Skin epidermis (tissue), 12 donors: ENCODE measurements around the gene BACH2.
"Not testable (repeated sequence)": the region's sequence is repeated elsewhere in the genome, so short reads cannot be mapped to it uniquely, and the experiment has no call there.

ENCODE experiments used
- H3K27ac ChIP-seq, 21 experiments: fragments of 200-600 bp; sonication (generic) in 11 of 21; one replicate each; pipeline ENCODE4 v1.5.0; 2020; ENCODE audit warnings: mild to moderate bottlenecking in 3 of 21, inconsistent platforms in 2 of 21, moderate library complexity in 2 of 21
- H3K4me3 ChIP-seq, 7 experiments: fragments of 200-600 bp; sonication (generic) in 2 of 7; one replicate each; pipeline ENCODE4 v1.5.0; 2020; ENCODE audit warnings: inconsistent platforms in 2 of 7, mild to moderate bottlenecking in 2 of 7, moderate library complexity in 1 of 7

The BACH2 gene

DNA sequence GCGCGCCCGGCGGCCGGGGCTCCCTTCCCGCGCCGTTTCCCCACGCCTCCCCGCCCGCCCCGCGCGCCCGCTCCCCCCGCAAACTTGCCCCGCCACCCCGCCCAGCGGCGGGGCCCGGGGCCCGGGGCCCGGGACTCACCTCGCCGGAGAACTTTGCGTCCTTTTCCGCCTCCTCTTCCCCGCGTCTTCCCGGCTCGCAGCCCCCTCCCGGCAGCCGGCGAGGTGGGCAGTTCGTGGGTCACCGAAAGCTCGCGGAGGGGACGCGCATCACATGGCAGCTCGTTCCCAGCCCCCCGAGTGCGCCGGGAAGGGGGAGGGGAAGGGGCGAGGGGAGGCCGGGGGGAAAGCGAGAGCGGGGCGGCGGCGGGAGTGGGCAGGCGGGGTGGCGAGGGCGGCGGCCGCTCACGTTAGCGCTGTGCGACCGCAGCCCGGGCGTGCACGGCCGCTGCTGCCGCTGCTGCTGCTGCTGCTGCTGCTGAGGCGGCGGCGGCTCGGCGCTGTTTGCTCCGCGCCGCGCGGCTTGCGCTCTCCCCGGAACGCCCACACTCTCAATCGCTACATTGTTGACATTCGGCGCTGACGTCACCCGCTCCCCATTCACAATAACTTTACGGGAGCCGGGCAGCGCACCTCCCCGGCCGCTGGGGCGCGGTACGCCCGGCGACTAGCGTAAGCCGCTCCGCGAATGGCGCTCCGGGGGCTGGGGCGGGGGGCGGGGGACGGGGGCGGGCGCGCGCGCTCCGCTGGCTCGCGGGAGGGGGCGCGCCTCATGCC, at the start of gene BACH2:
Gene BACH2, minus strand, starts transcription at position 503 of the 774 bp plus-strand sequence. CDS start 287,999 bp downstream, outside the sequence.
- Histone ChIP-seq H3K27ac (peak within 1 kb of the TSS in 19 of 21 experiments; percentile 39 to 93 (median 82)), H3K4me3 (peak within 1 kb of the TSS; percentile 55 to 91 (median 73))

DNA sequence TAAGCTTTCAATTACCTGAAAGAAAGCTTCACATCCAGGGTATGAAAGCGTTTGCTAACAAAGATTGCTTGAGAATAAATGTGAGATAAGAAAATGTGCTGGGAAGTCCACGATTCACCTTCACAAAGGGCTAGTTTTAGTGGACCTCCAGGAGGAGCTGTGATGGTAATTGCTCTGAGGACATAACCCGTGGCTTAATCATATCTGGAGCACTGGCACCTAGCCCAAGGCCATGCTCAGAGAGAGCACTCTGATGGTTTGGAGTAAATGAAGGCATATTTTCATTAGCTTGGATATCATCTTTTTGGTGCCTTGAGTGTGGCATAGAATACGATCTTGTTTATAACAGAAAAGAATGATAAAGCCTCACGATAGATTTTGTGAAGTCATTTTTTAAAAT, 46.9 kb upstream of the BACH2 start:
- Histone ChIP-seq H3K4me3 (no peak overlapping the region), H3K27ac (no peak overlapping the region)

DNA sequence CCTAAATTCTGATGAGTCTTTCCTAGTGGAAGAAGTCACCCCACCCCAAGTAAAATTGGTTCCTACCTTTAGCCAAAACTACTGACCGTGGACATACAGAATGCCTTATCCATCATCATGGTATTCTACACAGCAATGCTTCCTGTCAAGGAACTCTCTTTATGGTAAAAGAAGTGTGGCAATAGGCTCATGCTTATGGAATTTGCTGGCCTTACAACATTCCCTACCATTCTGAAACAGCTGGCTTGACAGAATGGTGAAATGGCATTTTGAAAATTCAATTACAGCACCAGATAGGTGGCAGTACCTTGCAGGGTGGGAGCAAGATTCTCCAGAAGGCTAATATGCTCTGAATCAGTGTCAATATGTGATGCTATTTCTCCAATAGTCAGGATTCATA, 41.8 kb upstream of the BACH2 start:
- no peak overlapping the region for H3K4me3 ChIP-seq
- H3K27ac ChIP-seq: no peak overlapping the region

DNA sequence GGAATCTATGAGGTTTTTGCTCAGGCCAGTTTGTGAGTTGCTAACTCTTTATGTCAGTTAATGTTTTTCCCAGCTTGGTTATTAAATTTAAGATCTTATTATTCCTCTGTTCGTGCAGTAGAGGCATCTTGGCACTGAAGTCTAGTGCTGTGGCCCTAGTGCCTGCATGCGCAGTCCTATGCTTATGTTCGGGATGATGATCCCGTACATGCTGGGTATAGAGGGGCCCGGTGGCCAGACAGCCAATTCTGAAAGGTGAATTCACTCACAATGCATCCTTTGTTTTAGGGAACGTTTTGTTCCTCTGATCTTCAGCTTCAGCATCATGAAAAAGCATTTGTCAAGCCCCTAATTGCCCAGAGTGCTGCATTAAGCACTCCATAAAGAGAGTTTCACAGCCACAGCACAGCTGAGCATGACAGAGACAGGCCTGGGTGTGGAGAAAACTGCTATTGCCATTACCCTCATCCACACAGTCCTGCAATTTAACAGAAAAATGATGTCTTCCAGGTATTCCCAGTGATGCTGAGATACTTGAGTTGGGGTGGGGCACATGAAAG, 39.8 kb upstream of the BACH2 start:
- Histone ChIP-seq H3K27ac (no peak overlapping the region), H3K4me3 (no peak overlapping the region)

DNA sequence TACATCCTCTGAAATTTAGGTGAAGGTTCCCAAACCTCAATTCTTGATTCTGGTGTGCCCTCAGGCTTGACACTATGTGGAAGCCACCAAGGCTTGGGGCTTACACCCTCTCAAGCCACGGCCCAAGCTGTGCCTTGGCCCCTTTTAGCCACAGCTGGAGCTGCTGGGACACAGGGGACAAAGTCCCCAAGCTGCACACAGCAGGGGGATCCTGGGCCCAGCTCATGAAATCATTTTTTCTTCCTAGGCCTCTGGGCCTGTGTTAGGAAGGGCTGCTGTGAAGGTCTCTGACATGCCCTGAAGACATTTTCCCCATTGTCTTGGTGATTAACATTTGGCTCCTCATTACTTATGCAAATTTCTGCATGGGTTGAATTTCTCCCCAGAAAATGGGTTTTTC, 37.3 kb upstream of the BACH2 start:
- H3K4me3 ChIP-seq: no peak overlapping the region
- H3K27ac ChIP-seq: no peak overlapping the region

DNA sequence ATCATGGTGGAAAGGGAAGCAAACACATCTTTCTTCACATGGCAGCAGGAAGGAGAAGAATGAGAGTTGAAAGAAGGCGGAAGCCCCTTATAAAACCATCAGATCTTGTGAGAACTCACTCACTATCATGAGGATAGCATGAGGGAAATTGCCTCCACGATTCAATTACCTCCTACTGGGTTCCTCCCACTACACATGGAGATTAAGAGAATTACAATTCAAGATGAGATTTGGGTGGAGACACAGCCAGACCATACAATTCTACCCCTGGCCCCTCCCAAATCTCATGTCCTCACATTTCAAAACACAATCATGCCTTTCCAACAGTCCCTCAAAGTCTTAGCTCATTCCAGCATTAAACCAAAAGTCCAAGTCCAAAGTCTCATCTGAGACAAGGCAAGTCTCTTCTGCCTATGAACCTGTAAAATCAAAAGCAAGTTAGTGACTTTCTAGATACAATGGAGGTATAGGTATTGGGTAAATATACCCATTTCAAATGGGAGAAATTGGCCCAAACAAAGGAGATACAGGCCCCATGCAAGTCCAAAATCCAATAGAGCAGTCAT, 36.4 kb upstream of the BACH2 start:
- not testable (repeated sequence) for H3K4me3 ChIP-seq, H3K27ac ChIP-seq

DNA sequence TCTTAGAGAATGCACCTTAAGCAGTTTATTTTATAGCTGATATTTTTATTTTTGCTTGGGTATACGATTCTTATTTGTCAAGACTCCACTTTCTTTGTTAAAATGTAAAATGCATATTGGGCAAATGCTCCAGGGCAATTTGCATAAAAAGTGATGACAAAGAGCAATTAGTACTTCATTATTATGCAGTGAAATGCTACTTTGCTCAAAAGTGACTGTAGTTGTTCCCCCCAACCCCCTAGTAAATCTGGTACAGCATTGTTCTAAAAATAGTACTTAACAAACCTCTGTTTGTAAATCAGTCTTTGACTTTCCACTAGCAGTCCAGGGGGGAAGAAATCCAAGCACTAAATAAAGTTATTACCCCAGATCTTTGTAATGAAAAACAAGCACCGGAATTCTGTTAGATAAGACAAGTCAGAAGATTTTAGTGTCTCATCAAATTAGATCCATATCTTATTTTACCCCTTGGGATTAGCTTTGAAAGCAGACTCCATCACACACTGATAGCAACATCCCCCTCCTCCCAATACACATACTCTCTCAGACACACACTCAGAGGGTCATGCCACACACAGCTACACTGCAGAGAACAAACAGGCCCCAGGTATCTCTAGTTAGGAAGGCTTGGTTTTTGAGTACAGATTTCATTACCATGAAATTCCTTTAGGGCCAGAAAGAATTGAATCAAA, 32.9 kb upstream of the BACH2 start:
- Histone ChIP-seq H3K4me3 (no peak overlapping the region), H3K27ac (no peak overlapping the region)

DNA sequence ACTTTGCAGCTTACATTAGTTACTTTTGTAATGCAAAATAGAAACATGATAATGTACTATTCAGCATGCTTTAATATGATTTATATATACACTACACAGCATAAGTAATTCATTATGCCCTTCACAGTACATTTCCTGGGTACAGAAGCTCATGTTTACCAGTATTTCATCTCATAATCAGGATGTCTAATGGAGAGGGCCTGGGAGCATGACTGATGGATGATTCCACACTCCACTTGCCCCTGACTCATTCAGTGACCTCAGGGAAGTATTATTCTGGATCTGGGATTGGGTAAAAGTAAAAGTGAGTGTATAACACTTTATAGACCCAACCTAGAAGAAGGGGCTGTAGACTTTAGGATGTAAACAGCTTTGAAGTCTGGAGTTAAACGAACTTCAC, 31.4 kb upstream of the BACH2 start:
- Histone ChIP-seq H3K27ac (no peak overlapping the region), H3K4me3 (no peak overlapping the region)

DNA sequence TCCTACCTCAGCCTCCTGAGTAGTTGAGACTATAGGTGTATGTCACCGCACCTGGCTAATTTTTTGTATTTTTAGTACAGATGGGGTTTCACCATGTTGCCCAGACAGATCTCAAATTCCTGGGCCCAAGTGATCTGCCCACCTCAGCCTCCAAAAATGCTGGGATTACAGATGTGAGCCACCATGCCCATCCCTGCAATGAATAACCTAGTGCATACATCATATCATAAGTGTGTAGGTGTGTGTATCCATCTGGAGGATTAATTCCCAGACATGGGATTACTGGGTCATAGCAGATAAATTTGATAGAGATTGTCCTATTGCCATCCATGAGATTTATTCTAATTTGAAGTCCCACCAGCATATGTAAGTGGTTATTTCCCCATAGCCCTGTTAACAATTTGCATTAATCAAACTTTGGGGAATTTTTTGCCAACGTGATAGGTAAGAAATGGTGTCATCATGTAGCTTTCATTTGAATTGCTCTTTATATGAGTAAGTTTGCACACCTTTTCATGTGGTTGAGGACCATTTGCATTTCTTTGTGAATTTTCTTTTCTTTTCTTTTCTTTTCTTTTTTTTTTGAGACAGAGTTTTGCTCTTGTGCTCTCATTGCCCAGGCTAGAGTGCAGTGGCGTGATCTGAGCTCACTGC, 29.9 kb upstream of the BACH2 start:
- Histone ChIP-seq H3K27ac (no peak overlapping the region), H3K4me3 (no peak overlapping the region)

DNA sequence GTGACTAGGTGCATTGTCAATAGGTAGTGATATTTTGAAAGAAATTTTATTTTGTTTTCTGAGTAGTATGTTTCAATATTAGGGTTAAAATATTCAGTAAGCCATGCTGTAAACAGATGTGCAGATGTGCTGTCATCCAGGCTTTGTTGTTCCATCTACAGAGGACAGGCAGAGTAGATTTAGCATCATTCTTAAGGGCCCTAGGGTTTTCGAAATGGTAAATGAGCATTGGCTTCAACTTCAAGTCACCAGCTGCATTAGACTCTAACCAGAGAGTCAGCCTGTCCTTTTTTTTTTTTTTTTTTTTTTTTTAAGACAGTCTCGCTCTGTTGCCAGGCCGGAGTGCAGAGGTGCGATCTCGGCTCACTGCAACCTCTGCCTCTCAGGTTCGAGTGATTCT, 27.1 kb upstream of the BACH2 start:
- no peak overlapping the region for H3K27ac ChIP-seq
- H3K4me3 ChIP-seq: no peak overlapping the region

DNA sequence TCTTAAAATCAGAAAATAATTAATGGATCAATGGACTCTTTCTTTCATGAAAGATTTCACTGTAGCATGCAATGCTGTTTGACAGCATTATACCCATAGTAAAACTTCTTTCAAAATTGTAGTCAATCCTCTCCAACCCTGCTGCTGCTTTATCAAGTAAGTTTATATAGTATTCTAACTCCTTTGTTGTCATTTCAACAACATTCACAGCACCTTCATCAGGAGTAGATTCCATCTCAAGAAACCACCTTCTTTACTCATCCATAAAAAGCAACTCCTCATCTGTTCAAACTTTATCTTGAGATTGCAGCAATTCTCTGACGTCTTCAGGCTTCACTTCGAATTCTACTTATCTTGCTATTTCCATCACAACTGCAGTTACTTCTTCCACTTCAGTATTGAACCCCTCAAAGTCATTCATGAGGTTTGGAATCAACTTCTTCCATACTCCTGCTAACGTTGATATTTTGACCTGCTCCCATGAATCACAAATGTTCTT, 26.4 kb upstream of the BACH2 start:
- no peak overlapping the region for H3K4me3 ChIP-seq

DNA sequence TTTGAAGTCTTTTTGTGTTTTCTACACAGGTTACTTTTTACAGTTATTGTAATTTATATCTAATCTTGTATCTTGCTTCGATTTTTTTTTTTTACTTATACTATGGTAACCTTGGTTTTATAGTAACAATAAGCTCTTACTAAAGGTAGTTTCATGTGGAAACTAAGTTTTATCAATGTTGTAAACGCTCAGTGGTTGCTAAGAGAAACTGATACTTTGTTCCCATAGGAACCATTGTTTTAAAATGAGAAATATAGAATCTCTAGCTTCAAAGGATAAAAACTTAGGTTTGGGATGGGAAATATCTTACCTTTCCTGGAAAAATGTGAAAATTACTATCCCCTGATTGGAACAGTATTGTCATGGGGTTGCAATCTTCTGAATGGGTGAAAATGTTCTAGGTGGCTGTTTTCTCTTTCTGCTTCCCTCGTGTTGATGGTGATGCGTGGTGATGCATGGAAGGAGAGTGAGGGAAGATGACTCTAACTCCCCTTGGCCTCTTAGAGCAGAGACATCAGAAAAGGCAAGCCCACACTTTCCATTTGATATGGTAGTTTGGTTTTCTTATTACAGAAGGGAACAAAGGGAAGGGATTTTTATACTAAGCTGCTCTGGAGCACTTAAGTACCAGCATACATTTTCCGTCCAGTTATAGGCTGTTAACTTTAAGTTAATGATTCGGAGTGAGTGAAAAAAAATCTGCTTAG, 23.5 kb upstream of the BACH2 start:
- no peak overlapping the region for H3K4me3 ChIP-seq

More for the DNA sequence above, 26.4 kb upstream of the BACH2 start:
- H3K27ac ChIP-seq: no peak overlapping the region

DNA sequence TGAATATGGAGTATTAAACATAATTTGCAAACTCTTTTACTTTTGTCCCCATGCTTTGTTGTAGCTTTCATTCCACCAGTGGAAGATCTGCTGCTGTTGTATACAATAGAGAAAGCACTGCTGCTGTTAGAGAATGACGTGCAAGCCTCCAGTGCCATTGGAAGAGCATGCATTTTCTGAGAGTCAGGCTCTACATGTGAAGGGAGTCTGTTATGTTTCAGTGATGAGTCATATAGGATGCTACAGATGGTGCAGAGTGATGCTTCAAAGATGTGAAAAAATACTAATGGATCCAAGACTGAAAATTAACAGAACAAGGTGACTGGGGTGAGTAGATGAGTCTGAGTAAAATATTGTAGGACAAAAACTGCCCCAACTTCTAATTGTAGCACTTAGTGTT, 22.4 kb upstream of the BACH2 start:
- Histone ChIP-seq H3K4me3 (no peak overlapping the region), H3K27ac (no peak overlapping the region)

More for the DNA sequence above, 23.5 kb upstream of the BACH2 start:
- H3K27ac ChIP-seq: no peak overlapping the region

DNA sequence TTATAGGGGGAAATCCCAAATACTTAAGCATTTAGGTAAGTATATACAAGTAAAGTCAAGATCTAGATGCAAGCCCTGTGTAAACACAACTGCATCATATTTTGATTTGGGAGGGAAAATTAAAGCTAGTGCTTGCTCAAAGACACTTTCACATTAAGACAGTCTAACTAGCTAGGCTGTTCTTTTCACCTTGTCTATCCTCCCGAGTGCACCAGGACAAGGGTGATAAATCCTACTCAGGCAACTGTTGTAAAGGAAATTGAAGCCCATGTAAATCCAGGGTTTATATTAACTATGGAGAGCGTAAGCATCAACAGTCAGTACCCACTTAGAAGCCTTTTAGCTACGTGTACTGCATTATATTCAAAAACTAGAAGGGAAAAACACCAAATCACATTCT, 19.3 kb upstream of the BACH2 start:
- no peak overlapping the region for H3K27ac ChIP-seq
- H3K4me3 ChIP-seq: no peak overlapping the region

DNA sequence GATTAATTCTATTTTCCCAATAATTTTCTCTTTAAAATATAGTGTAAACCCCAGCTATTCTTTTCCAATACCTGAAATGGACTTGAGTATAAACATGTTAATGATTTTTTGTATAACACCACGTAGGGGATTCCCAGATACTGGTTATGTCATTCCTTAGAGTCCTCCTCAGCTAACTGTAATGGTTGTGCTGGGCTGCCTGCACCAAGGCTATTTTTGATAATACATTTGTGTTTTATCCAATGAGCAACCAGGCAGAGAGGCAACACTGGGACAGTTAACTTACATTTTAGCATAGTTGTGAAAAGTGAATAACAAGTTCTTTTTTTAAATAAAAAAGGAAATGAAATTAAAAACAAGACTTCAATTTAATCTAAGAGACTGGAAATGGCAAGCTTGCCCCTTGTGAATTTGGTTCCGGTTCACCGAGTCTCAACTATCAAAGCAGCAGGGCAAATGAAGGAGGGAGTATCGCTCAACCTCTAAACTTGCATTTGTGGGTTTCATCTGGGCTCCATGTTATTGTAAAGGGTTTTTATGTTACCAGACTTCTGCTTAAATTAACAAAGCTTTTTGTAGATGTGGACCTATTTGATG, 18.8 kb upstream of the BACH2 start:
- Histone ChIP-seq H3K4me3 (no peak overlapping the region), H3K27ac (no peak overlapping the region)

DNA sequence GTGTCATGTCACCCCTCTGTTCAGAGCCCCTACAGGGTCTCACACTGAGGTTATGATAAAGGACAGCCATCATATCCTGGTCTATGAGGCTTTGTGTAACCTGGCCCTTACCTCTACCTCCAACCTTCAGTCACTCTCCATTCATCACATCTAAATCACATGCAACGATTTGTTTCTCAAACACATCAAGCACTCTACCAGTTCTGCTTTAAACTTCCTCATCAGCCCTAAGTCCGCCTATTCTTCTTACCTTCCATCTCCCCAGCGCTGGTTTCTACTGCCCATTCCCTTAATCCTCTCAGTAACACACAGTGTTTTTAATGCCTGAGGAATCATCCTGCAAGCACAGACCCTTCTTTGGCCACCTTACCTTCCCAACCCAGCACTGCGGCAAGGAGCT, 17.9 kb upstream of the BACH2 start:
- H3K27ac ChIP-seq: no peak overlapping the region
- H3K4me3 ChIP-seq: no peak overlapping the region

DNA sequence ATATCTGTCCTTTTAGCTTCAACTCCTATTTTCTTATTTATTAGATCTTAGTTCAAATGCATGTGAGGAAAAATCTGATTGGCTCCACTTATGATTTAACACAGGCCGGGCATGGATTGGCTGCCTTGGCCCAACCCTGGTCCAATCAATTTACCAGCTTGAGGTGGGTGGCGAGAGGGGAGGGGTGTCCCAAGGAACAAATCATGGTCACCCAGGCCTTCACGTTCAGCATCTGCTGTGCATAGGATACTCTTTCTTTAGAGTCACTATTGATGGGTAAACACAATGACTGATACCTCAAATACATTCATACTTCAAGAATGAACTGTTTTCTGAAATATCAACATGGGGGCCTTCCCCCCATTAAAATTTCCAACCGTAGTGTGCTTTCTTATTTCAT, 14.9 kb upstream of the BACH2 start:
- Histone ChIP-seq H3K4me3 (no peak overlapping the region), H3K27ac (no peak overlapping the region)

DNA sequence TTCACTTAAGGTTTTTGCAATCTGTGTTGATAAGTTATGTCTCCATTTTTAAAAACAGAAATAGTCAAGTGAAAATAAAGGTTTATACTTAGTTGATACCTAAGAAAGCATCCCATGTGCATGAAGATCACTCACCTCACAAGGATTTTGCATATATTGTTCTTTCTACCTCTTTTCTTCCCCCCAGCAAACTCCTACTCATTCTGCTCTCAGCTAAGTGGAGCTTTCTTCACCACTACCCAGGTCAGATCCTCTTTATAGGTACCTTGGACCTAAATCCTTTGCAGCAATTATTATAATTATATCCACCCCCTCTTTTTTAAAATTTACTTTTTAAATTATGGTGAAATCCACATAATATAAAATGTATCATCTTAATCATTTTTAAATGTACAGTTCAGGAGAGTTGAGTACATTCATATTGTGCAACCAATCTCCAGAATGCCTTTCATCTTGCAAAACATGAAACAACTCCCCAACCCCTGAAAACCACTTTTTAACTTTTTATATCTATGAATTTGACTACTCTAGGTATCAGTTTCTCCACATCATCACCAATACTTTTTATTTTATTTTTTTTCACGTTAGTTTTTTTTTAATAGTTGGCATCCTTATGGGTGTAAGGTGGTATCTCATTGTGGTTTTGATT, 9.3 kb upstream of the BACH2 start:
- Histone ChIP-seq H3K27ac (no peak overlapping the region), H3K4me3 (no peak overlapping the region)

DNA sequence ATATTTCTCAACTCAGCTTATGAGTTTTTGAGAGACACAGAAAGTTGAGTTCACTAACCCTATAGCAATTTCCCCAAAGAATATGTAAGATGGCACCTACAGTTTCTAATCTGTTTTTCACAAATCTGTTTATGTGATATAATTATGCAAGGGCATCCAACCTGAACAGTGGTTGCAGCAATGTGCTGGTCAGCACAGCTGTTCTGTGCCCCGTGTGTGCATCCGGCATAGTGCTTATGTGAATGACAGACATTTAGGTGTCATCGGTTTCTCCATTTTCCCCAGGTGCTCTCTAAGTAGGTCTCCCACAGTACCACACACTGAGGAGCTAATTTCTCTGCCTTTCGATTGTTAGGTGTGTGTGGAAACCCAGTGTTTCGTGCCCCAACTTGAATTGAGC, 7.7 kb upstream of the BACH2 start:
- Histone ChIP-seq H3K27ac (no peak overlapping the region), H3K4me3 (no peak overlapping the region)
